Mesenchymal stem cell (in vitro differentiated cells and primary cell): ENCODE data around the gene FAM50A.

Source experiments
- DNase-seq: peaks from one replicate; pipeline ENCODE4 v3.0.0-alpha.2; 2013
- H2AFZ ChIP-seq: one replicate; pipeline ENCODE4 v1.6.1; 2013; ENCODE audit warnings: low read depth, mild to moderate bottlenecking, control low read depth, inconsistent platforms, low read length, moderate library complexity
- H2AK5ac ChIP-seq: 2 replicates; pipeline ENCODE4 v1.6.1; 2013; ENCODE audit warnings: low read length, moderate library complexity, mild to moderate bottlenecking, inconsistent platforms; ENCODE audit not compliant: severe bottlenecking
- H2BK120ac ChIP-seq: one replicate; pipeline ENCODE4 v1.6.1; 2013; ENCODE audit warnings: low read depth, mild to moderate bottlenecking, inconsistent platforms, low read length, moderate library complexity
- H2BK12ac ChIP-seq, 2 experiments: one replicate each; pipeline ENCODE4 v1.6.1; 2013; ENCODE audit warnings: inconsistent platforms in 2 of 2, low read length in 2 of 2, mild to moderate bottlenecking in 2 of 2, moderate library complexity in 2 of 2, control low read depth in 1 of 2
- H2BK15ac ChIP-seq: one replicate; pipeline ENCODE4 v1.6.1; 2013; ENCODE audit warnings: mild to moderate bottlenecking, low read depth, inconsistent platforms; ENCODE audit not compliant: poor library complexity, severe bottlenecking
- H2BK5ac ChIP-seq: 2 replicates; pipeline ENCODE4 v1.6.1; 2013; ENCODE audit warnings: low read depth, mild to moderate bottlenecking, low read length, control low read depth, inconsistent platforms; ENCODE audit not compliant: poor library complexity, severe bottlenecking
- H3K14ac ChIP-seq, 2 experiments: one replicate each; pipeline ENCODE4 v1.6.1; 2013; ENCODE audit warnings: inconsistent platforms in 2 of 2, low read length in 2 of 2, control low read depth in 1 of 2, mild to moderate bottlenecking in 1 of 2, moderate library complexity in 1 of 2
- H3K18ac ChIP-seq, 2 experiments: one replicate each; pipeline ENCODE4 v1.6.1; 2013; ENCODE audit warnings: inconsistent platforms in 2 of 2, low read length in 2 of 2, control low read depth in 1 of 2, low read depth in 1 of 2, mild to moderate bottlenecking in 1 of 2
- H3K23ac ChIP-seq, 2 experiments: one replicate each; pipeline ENCODE4 v1.6.1; 2013; ENCODE audit warnings: inconsistent platforms in 2 of 2, low read length in 2 of 2, mild to moderate bottlenecking in 2 of 2, moderate library complexity in 2 of 2, control low read depth in 1 of 2
- H3K27ac ChIP-seq: 2 replicates; pipeline ENCODE4 v1.5.1; 2013; ENCODE audit warnings: mild to moderate bottlenecking, moderate library complexity, low read length, control low read depth, inconsistent platforms; ENCODE audit not compliant: poor library complexity, severe bottlenecking
- H3K27me3 ChIP-seq, 2 experiments: 2 replicates each; pipeline versions ENCODE4 v1.6.1 to v1.7.0; 2013; ENCODE audit warnings: low read length in 2 of 2, mild to moderate bottlenecking in 2 of 2, moderate library complexity in 2 of 2, control low read depth in 1 of 2, inconsistent platforms in 1 of 2; ENCODE audit not compliant: control insufficient read depth in 1 of 2, insufficient read depth in 1 of 2
- H3K36me3 ChIP-seq, 2 experiments: 2 replicates each; pipeline versions ENCODE4 v1.6.1 to v1.7.0; 2013; ENCODE audit warnings: low read length in 2 of 2, control low read depth in 1 of 2, inconsistent platforms in 1 of 2, low read depth in 1 of 2, mild to moderate bottlenecking in 1 of 2; ENCODE audit not compliant: insufficient read depth in 2 of 2, control insufficient read depth in 1 of 2
- H3K4ac ChIP-seq, 2 experiments: one replicate each; pipeline ENCODE4 v1.6.1; 2013; ENCODE audit warnings: inconsistent platforms in 2 of 2, low read length in 2 of 2, mild to moderate bottlenecking in 2 of 2, moderate library complexity in 2 of 2, control low read depth in 1 of 2, low read depth in 1 of 2
- H3K4me1 ChIP-seq: 2 replicates; pipeline ENCODE4 v1.6.1; 2013; ENCODE audit warnings: low read depth, low read length, control low read depth; ENCODE audit not compliant: control insufficient read depth, insufficient read depth
- H3K4me2 ChIP-seq: 2 replicates; pipeline ENCODE4 v1.6.1; 2013; ENCODE audit warnings: low read length, mild to moderate bottlenecking, inconsistent platforms; ENCODE audit not compliant: poor library complexity, severe bottlenecking
- H3K4me3 ChIP-seq, 2 experiments: 2 replicates each; pipeline versions ENCODE4 v1.5.1 to v1.7.0; 2013; ENCODE audit warnings: low read length in 2 of 2, mild to moderate bottlenecking in 2 of 2, control low read depth in 1 of 2, low read depth in 1 of 2; ENCODE audit not compliant: insufficient read depth in 1 of 2
- H3K79me1 ChIP-seq: replicated peaks from 2 replicates; pipeline ENCODE4 v1.6.1; 2013; ENCODE audit warnings: mild to moderate bottlenecking, control low read depth, low read length, inconsistent platforms; ENCODE audit not compliant: poor library complexity, severe bottlenecking
- H3K9ac ChIP-seq: 2 replicates; pipeline ENCODE4 v1.7.0; 2013; ENCODE audit warnings: mild to moderate bottlenecking, low read length, moderate library complexity
- H3K9me3 ChIP-seq: 2 replicates; pipeline ENCODE4 v1.7.0; 2013; ENCODE audit warnings: mild to moderate bottlenecking, low read length; ENCODE audit not compliant: control insufficient read depth
- H4K8ac ChIP-seq: one replicate; pipeline ENCODE4 v1.6.1; 2013; ENCODE audit warnings: inconsistent platforms, mild to moderate bottlenecking, low read length, moderate library complexity
- H4K91ac ChIP-seq: one replicate; pipeline ENCODE4 v1.6.1; 2013; ENCODE audit warnings: mild to moderate bottlenecking, low read length, inconsistent platforms
- WGBS: methylation state at CpG from one replicate; pipeline ENCODE4 v1.1.7; 2013; ENCODE audit warnings: mixed read lengths; 5-methylcytosine and 5-hydroxymethylcytosine counted together

The FAM50A gene

DNA sequence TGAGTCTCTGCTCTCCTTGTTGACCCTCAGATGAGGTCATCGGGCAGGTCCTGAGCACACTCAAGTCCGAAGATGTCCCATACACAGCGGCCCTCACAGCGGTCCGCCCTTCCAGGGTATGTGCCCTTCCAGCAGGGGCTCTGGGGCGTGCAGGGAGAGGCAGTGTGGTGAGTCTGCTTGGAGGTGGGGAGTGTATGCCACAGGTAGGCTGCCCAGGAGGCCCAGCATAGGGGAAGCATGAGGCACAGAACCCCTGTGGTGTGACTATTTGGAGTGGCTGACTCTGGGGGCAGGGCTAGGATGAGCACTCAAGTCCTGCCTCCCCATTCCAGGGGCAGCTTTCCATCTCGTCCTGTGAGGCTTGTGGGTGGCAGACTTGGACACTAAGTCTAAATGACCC is 10.3 kb upstream of the FAM50A start:
- no peak overlapping the region for H2AFZ ChIP-seq

GRCh38 chrX:154434394-154435168 is 9.4 kb upstream of the FAM50A start:
- Histone ChIP-seq H2AFZ (no peak overlapping the region), H2BK12ac (no peak overlapping the region), H2BK120ac (no peak overlapping the region), H3K79me1 (peaks cover 10% of the 10 kb centered on the region), H3K4ac (no peak overlapping the region), H3K27me3 (peaks cover 0 to 3% of the 10 kb centered on the region in 2 experiments), H2BK5ac (no peak overlapping the region), H3K4me2 (no peak overlapping the region), H4K91ac (no peak overlapping the region), H2AK5ac (no peak overlapping the region), H3K9ac (no peak overlapping the region), H4K8ac (no peak overlapping the region), H3K4me1 (peaks cover 30% of the 10 kb centered on the region), H3K9me3 (no peaks in the 10 kb centered on the region), H2BK15ac (no peak overlapping the region), H3K23ac (no peak overlapping the region), H3K4me3 (no peak overlapping the region), H3K14ac (no peak overlapping the region), H3K18ac (no peak overlapping the region), H3K27ac (no peak overlapping the region), H3K36me3 (peaks cover 43 to 64% of the 10 kb centered on the region in 2 experiments)
- WGBS: 100% methylated on average over 3 of the region's 7 CpGs
- no peak for DNase-seq

More for the DNA sequence above, 10.3 kb upstream of the FAM50A start:
- no peak for DNase-seq
- H3K4me3 ChIP-seq: no peak overlapping the region
- H3K27me3 ChIP-seq: peaks cover 0 to 3% of the 10 kb centered on the region in 2 experiments
- H3K9ac ChIP-seq: no peak overlapping the region
- H3K23ac ChIP-seq: no peak overlapping the region
- H3K79me1 ChIP-seq: peaks cover 10% of the 10 kb centered on the region
- peaks cover 28% of the 10 kb centered on the region for H3K4me1 ChIP-seq
- H2BK5ac ChIP-seq: no peak overlapping the region
- no peak overlapping the region for H4K91ac ChIP-seq
- no peaks in the 10 kb centered on the region for H3K9me3 ChIP-seq
- no peak overlapping the region for H3K14ac ChIP-seq
- no peak overlapping the region for H4K8ac ChIP-seq
- 97% methylated on average over 7 of the region's 7 CpGs for WGBS
- H3K27ac ChIP-seq: no peak overlapping the region
- no peak overlapping the region for H3K4me2 ChIP-seq
- no peak overlapping the region for H2AK5ac ChIP-seq
- no peak overlapping the region for H3K4ac ChIP-seq
- no peak overlapping the region for H2BK15ac ChIP-seq
- no peak overlapping the region for H2BK120ac ChIP-seq
- no peak overlapping the region for H2BK12ac ChIP-seq
- peaks cover 43 to 55% of the 10 kb centered on the region in 2 experiments for H3K36me3 ChIP-seq
- H3K18ac ChIP-seq: no peak overlapping the region

DNA sequence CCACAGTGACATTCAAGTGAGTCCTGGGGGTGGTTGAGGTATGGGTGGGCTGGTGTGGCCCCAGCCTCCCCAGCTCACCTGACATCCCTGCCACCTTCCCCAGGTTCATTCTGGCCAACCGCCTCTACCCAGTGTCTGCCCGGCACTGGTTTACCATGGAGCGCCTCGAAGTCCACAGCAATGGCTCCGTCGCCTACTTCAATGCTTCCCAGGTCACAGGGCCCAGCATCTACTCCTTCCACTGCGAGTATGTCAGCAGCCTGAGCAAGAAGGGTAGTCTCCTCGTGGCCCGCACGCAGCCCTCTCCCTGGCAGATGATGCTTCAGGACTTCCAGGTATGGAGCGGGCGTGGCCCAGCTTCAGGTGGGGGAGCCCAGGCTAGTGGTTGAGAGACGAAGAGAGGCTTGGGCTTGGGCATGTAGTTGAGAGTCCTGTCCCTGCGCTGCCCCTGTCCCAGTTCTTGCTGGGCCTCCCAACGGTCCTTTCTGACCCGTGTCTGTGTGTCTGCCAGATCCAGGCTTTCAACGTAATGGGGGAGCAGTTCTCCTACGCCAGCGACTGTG is 8.7 kb upstream of the FAM50A start:
- H3K4me2 ChIP-seq: no peak overlapping the region
- H3K27ac ChIP-seq: no peak overlapping the region
- no peaks in the 10 kb centered on the region for H3K9me3 ChIP-seq
- H2BK5ac ChIP-seq: no peak overlapping the region
- H3K4ac ChIP-seq: no peak overlapping the region
- peaks cover 46 to 70% of the 10 kb centered on the region in 2 experiments for H3K36me3 ChIP-seq
- H3K14ac ChIP-seq: no peak overlapping the region
- H4K8ac ChIP-seq: no peak overlapping the region
- H3K27me3 ChIP-seq: peaks cover 0 to 3% of the 10 kb centered on the region in 2 experiments
- WGBS: 95% methylated on average over 19 of the region's 19 CpGs
- H2AK5ac ChIP-seq: no peak overlapping the region
- H3K79me1 ChIP-seq: peaks cover 10% of the 10 kb centered on the region
- no peak overlapping the region for H2BK12ac ChIP-seq
- H2BK15ac ChIP-seq: no peak overlapping the region
- peaks cover 28% of the 10 kb centered on the region for H3K4me1 ChIP-seq
- no peak overlapping the region for H3K23ac ChIP-seq
- no peak overlapping the region for H3K18ac ChIP-seq
- DNase-seq: no peak
- H2AFZ ChIP-seq: no peak overlapping the region
- no peak overlapping the region for H3K9ac ChIP-seq
- H3K4me3 ChIP-seq: no peak overlapping the region
- H2BK120ac ChIP-seq: no peak overlapping the region
- no peak overlapping the region for H4K91ac ChIP-seq

- Histone ChIP-seq H3K4me2 (peak overlapping the region; percentile 49), H3K18ac (peak overlapping the region; percentile 86 to 97), H3K27ac (no peak overlapping the region), H3K27me3 (no peaks in the 10 kb centered on the region), H3K4ac (peak overlapping the region in 1 of 2 experiments; percentile 92), H4K91ac (peak overlapping the region; percentile 95), H3K36me3 (peaks cover 44 to 74% of the 10 kb centered on the region in 2 experiments), H3K9ac (peak overlapping the region; percentile 82), H2AK5ac (no peak overlapping the region), H4K8ac (no peak overlapping the region), H2AFZ (no peak overlapping the region), H3K79me1 (peaks cover 8% of the 10 kb centered on the region), H3K4me1 (peaks cover 22% of the 10 kb centered on the region), H2BK15ac (peak overlapping the region; percentile 69), H2BK12ac (peak overlapping the region in 1 of 2 experiments; percentile 31), H3K9me3 (no peaks in the 10 kb centered on the region), H3K4me3 (peak overlapping the region; percentile 61 to 78), H3K23ac (no peak overlapping the region), H2BK120ac (peak overlapping the region; percentile 100), H2BK5ac (peak overlapping the region; percentile 99), H3K14ac (no peak overlapping the region)
- WGBS: 18% methylated on average over 17 of the region's 78 CpGs
- no peak for DNase-seq
Measured at GRCh38 chrX:154436374-154436982, 7.5 kb upstream of the FAM50A start.
